Heart left ventricle (tissue), 16 donors: Measurements from ENCODE around the gene EIF4B. TPM values are rescaled to one million over a fixed set of nuclear protein-coding genes. Genes with fewer than 3 reads are reported as not detected.

Source experiments
- ATAC-seq, 4 donors: fragments of 200-7000 bp; cut with Tn5 transposase; one replicate each; pipeline ENCODE4 v1.9.1; 2020 to 2022; ENCODE audit warnings: moderate library complexity in 4 of 4, mild to moderate bottlenecking in 3 of 4, moderate number of reproducible peaks in 1 of 4
- DNase-seq, 5 donors: peaks; one replicate each; pipeline ENCODE4 v3.0.0-alpha.2; 2020
- H3K27ac ChIP-seq, 12 donors: fragments of 200-600 bp; sonication (generic) in 4 of 12; one replicate each; pipeline versions ENCODE4 v1.5.0 to v1.8.0; 2016 to 2022; ENCODE audit warnings: mild to moderate bottlenecking in 2 of 12
- H3K27me3 ChIP-seq, 9 donors: fragments of 200-600 bp; sonication (generic) in 2 of 9; one replicate each; pipeline versions ENCODE4 v1.5.1 to v1.8.0; 2016 to 2022; ENCODE audit warnings: mild to moderate bottlenecking in 3 of 9
- H3K36me3 ChIP-seq, 9 donors: fragments of 200-600 bp; sonication (generic) in 2 of 9; one replicate each; pipeline versions ENCODE4 v1.5.0 to v1.8.0; 2018 to 2022; ENCODE audit warnings: mild to moderate bottlenecking in 2 of 9
- H3K4me1 ChIP-seq, 12 donors: fragments of 200-600 bp; sonication (generic) in 4 of 12; one replicate each; pipeline versions ENCODE4 v1.5.0 to v1.8.0; 2016 to 2022; ENCODE audit warnings: mild to moderate bottlenecking in 3 of 12
- H3K4me3 ChIP-seq, 12 donors: fragments of 200-600 bp; sonication (generic) in 4 of 12; one replicate each; pipeline versions ENCODE4 v1.5.0 to v1.8.0; 2017 to 2022; ENCODE audit warnings: mild to moderate bottlenecking in 9 of 12, moderate library complexity in 4 of 12
- H3K9me3 ChIP-seq, 12 donors: fragments of 200-600 bp; sonication (generic) in 4 of 12; one replicate each; pipeline versions ENCODE4 v1.5.0 to v1.8.0; 2016 to 2022; ENCODE audit warnings: mild to moderate bottlenecking in 1 of 12
- CTCF ChIP-seq, 12 donors: fragments of 200-600 bp; sonication (generic) in 4 of 12; IDR thresholded peaks; one replicate each; pipeline versions ENCODE4 v1.5.0 to v1.8.0; 2018 to 2022; ENCODE audit warnings: antibody characterized with exemption in 12 of 12, mild to moderate bottlenecking in 5 of 12
- POLR2A ChIP-seq, 2 donors: fragments of 450-650 bp; IDR thresholded peaks; one replicate each; pipeline ENCODE4 v1.6.1; 2017; ENCODE audit warnings: antibody characterized with exemption in 2 of 2, mild to moderate bottlenecking in 2 of 2, moderate library complexity in 2 of 2
- WGBS, 4 donors: extraction: QIAGEN DNeasy Blood & Tissue Kit in 2 of 4; methylation state at CpG; one replicate each; pipeline versions ENCODE4 v1.1.5 to v1.1.7; 2013 to 2018; 5-methylcytosine and 5-hydroxymethylcytosine counted together
- intact Hi-C, 10 donors: fragments of 100-400 bp; cut with DNase I; formaldehyde crosslinking; loops; one replicate each; pipeline versions ENCODE4 v1.11.1 to v1.14.2; 2022
- microRNA-seq, 4 donors: library from miRNA; unstranded; fragments of <30 nt; microRNA quantifications; one replicate each; pipeline versions ENCODE4 to v1.2.0, GENCODE V29; 2017 to 2020
- polyA plus RNA-seq, 2 donors: library from polyadenylated mRNA; stranded (reverse); fragments of 200-250 nt; gene quantifications; one replicate each; pipeline ENCODE4 v1.2.3, GENCODE V29; 2013
- total RNA-seq, 9 donors: library from RNA; depleted of rRNA in 2 of 9; stranded (reverse); fragments of >200 nt in 2 of 9; fragmentation: NEBNext Ultra II Directional in 3 of 9; extraction: Animal tissue kit (Norgen Biotek cat#: 25700) in 3 of 9; gene quantifications; one replicate each; pipeline versions ENCODE4 v1.1.0 to v1.2.4, GENCODE V29; 2016 to 2023
- donor health status: ischemic (EF 13 %, LVEDD 7.1; RV severe dilation, severe dysfunction).
- donor health status: healthy with polysubstance abuse.
- donor health status: DM: no; HTN: yes; CAD: no.
- donor health status: DM: no; HTN: no; CAD: no.
- donor health status: ischemic (EF 25% LVEDD 6.9; RV normal size, moderate dysfunction).
- donor health status: ischemic (EF 25% LVEDD 5.7; RV mildly dilated, moderate dysfunction).
- donor health status: healthy.
- donor health status: DM: yes; HTN: yes; CAD: no.
- donor health status: ischemic (EF 35%, LVEDD 5.7; RV mildly dilated, moderate dysfunction).
- donor health status: nonischemic (EF 11% LVEDD 7.7; RV severe dilation, severe dysfunction).
- donor health status: DM: yes; HTN: yes; CAD: no.
- donor health status: PGD.
- donor health status: ischemic (EF 29% LVEDD 5.4; RV normal size, mild dysfunction).
- donor health status: nonischemic (EF 23%, LVEDD 6.1; RV moderate dilation, normal function).

The EIF4B gene
- total and polyA plus RNA-seq, 11 donors, result 52.0 to 481 (median 342) TPM

DNA sequence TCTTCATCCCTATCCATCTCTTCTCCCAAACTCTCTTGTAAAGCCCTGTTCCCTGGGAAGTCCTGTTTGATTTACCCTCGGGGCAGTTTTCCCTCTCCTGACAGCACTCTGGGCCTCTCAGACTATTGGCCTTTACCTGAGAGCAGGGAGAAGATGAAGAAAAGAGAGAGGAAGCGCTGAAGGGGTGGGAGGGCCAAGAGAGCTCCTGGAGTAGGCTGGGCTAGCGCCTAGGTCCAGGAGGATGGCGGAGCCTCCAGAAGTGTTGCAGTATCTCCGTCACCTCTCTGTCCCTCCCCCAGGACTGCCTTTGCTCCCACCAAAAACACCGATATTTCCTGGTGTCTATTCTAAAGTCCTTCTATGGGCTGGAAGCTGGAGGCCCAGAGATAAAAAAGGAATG is 85.5 kb downstream of the EIF4B start:
- Histone ChIP-seq H3K36me3 (no peaks in the 10 kb centered on the region), H3K4me3 (no peak overlapping the region), H3K9me3 (no peaks in the 10 kb centered on the region), H3K4me1 (peaks cover 0 to 15% (median 8%) of the 10 kb centered on the region in 12 donors), H3K27ac (no peak overlapping the region), H3K27me3 (no peaks in the 10 kb centered on the region)
- no peak for TF ChIP-seq CTCF (IDR thresholded peaks at IDR 0.05)
- TF ChIP-seq POLR2A (IDR thresholded peaks at IDR 0.05), result no peak
- DNase-seq (no peak), ATAC-seq (no peak)
- intact Hi-C loops, result no loop called here
- 84 to 89% (median 85%) methylated on average over 6 of the region's 6 CpGs for WGBS, 4 donors

Small RNA genes lying within 50 kb of the gene (microRNA-seq; reads per million reads assigned to microRNA genes)
- 0.60 to 2.1 (median 1.4) reads per million in 4 donors for gene MIR6757

Other genes starting within 250 kb of the EIF4B start
- not detected for gene KRT76, start 229.1 kb upstream of the EIF4B start, total RNA-seq
- gene KRT76, start 229.1 kb upstream of the EIF4B start, polyA plus RNA-seq, result not detected
- not detected for gene KRT3, start 210.3 kb upstream of the EIF4B start, total RNA-seq
- gene KRT3, start 210.3 kb upstream of the EIF4B start, polyA plus RNA-seq, result not detected
- not detected for gene KRT4, start 192.3 kb upstream of the EIF4B start, total RNA-seq
- gene KRT4, start 192.3 kb upstream of the EIF4B start, polyA plus RNA-seq, result under 1 TPM in 1 of 2 donors, not detected in 1; 0.51 TPM
- gene KRT79, start 172.1 kb upstream of the EIF4B start, total RNA-seq, result not detected
- gene KRT79, start 172.1 kb upstream of the EIF4B start, polyA plus RNA-seq, result under 1 TPM in 1 of 2 donors, not detected in 1; 0.24 TPM
- not detected for gene KRT78, start 157.5 kb upstream of the EIF4B start, total RNA-seq
- under 1 TPM in 1 of 2 donors, not detected in 1; 0.14 TPM for gene KRT78, start 157.5 kb upstream of the EIF4B start, polyA plus RNA-seq
- 100 to 1,000 TPM in 6 of 9 donors, 10 to 100 TPM in 3; 79.9 to 210 (median 110) TPM for gene KRT8, start 101.4 kb upstream of the EIF4B start, total RNA-seq
- 100 to 1,000 TPM; 139 to 227 TPM for gene KRT8, start 101.4 kb upstream of the EIF4B start, polyA plus RNA-seq
- 10 to 100 TPM in 3 of 9 donors, 1 to 10 TPM in 6; 3.4 to 88.2 (median 6.9) TPM for gene KRT18, start 57.3 kb upstream of the EIF4B start, total RNA-seq
- gene KRT18, start 57.3 kb upstream of the EIF4B start, polyA plus RNA-seq, result 1 to 10 TPM; 6.1 to 8.7 TPM
- gene TNS2, start 43.6 kb downstream of the EIF4B start, total RNA-seq, result 100 to 1,000 TPM in 3 of 9 donors, 10 to 100 TPM in 6; 56.0 to 193 (median 88.4) TPM
- 100 to 1,000 TPM in 1 of 2 donors, 10 to 100 TPM in 1; 58.7 to 133 TPM for gene TNS2, start 43.6 kb downstream of the EIF4B start, polyA plus RNA-seq
- 10 to 100 TPM; 42.9 to 72.6 (median 48.5) TPM for gene SPRYD3, start 72.9 kb downstream of the EIF4B start, total RNA-seq
- 10 to 100 TPM; 26.0 to 94.7 TPM for gene SPRYD3, start 72.9 kb downstream of the EIF4B start, polyA plus RNA-seq
- 100 to 1,000 TPM in 3 of 9 donors, 10 to 100 TPM in 6; 18.3 to 132 (median 42.6) TPM for gene IGFBP6, start 91.2 kb downstream of the EIF4B start, total RNA-seq
- 10 to 100 TPM; 28.8 to 81.6 TPM for gene IGFBP6, start 91.2 kb downstream of the EIF4B start, polyA plus RNA-seq
- under 1 TPM in 2 of 9 donors, not detected in 7; 0.20 to 0.27 TPM for gene SOAT2, start 97.0 kb downstream of the EIF4B start, total RNA-seq
- gene SOAT2, start 97.0 kb downstream of the EIF4B start, polyA plus RNA-seq, result not detected
- gene ZNF740, start 174.3 kb downstream of the EIF4B start, total RNA-seq, result 10 to 100 TPM in 7 of 9 donors, 1 to 10 TPM in 2; 4.8 to 27.4 (median 18.7) TPM
- 1 to 10 TPM; 6.1 to 6.7 TPM for gene ZNF740, start 174.3 kb downstream of the EIF4B start, polyA plus RNA-seq
- gene CSAD, start 174.5 kb downstream of the EIF4B start, total RNA-seq, result 10 to 100 TPM in 4 of 9 donors, 1 to 10 TPM in 5; 4.3 to 14.8 (median 8.2) TPM
- 10 to 100 TPM in 1 of 2 donors, 1 to 10 TPM in 1; 4.6 to 26.5 TPM for gene CSAD, start 174.5 kb downstream of the EIF4B start, polyA plus RNA-seq
- 10 to 100 TPM in 1 of 9 donors, 1 to 10 TPM in 5, under 1 TPM in 3; 0.12 to 11.6 (median 1.4) TPM for gene ITGB7, start 200.8 kb downstream of the EIF4B start, total RNA-seq
- under 1 TPM; 0.50 to 0.75 TPM for gene ITGB7, start 200.8 kb downstream of the EIF4B start, polyA plus RNA-seq
- 10 to 100 TPM in 7 of 9 donors, 1 to 10 TPM in 2; 6.4 to 22.5 (median 16.0) TPM for gene RARG, start 225.8 kb downstream of the EIF4B start, total RNA-seq
- 10 to 100 TPM in 1 of 2 donors, 1 to 10 TPM in 1; 7.4 to 10.2 TPM for gene RARG, start 225.8 kb downstream of the EIF4B start, polyA plus RNA-seq